ENCODE results near the gene RAB40C.
A peak's percentile ranks its signal among the peaks of the same experiment; 100 is the strongest.

The RAB40C gene

GRCh38 chr16:575354-576196, 14.3 kb upstream of the RAB40C start:
- no peak for DNase-seq (ENCODE audit: low spot score)

GRCh38 chr16:576197-576822, 13.6 kb upstream of the RAB40C start:
- no peak for DNase-seq (ENCODE audit: low spot score)

- no peak for DNase-seq (ENCODE audit: low spot score)
Observed at GRCh38 chr16:576823-577201, 13.1 kb upstream of the RAB40C start.

- no peak for DNase-seq (ENCODE audit: low spot score)
Observed at GRCh38 chr16:577796-578195, 12.1 kb upstream of the RAB40C start.

- DNase-seq (ENCODE audit: low spot score), result no peak
Observed at GRCh38 chr16:578232-578869, 11.5 kb upstream of the RAB40C start.

- peak; percentile 90 for DNase-seq (ENCODE audit: low spot score)
Observed at GRCh38 chr16:578870-579405, 10.9 kb upstream of the RAB40C start.

GRCh38 chr16:580141-580945, 9.5 kb upstream of the RAB40C start:
- DNase-seq (ENCODE audit: low spot score), result no peak

GRCh38 chr16:580946-581498, 8.8 kb upstream of the RAB40C start:
- no peak for DNase-seq (ENCODE audit: low spot score)

- no peak for DNase-seq (ENCODE audit: low spot score)
Observed at GRCh38 chr16:582218-582613, 7.7 kb upstream of the RAB40C start.

- DNase-seq (ENCODE audit: low spot score), result no peak
Observed at GRCh38 chr16:582614-583331, 7.1 kb upstream of the RAB40C start.

- DNase-seq (ENCODE audit: low spot score), result no peak
Observed at GRCh38 chr16:583470-583814, 6.4 kb upstream of the RAB40C start.

- DNase-seq (ENCODE audit: low spot score), result no peak
Observed at GRCh38 chr16:583815-584591, 5.9 kb upstream of the RAB40C start.

- DNase-seq (ENCODE audit: low spot score), result no peak
Observed at GRCh38 chr16:585351-585750, 4.5 kb upstream of the RAB40C start.

GRCh38 chr16:586047-586644, 3.7 kb upstream of the RAB40C start:
- DNase-seq (ENCODE audit: low spot score), result no peak

- DNase-seq (ENCODE audit: low spot score), result no peak
Observed at GRCh38 chr16:586645-587590, 2.9 kb upstream of the RAB40C start.

GRCh38 chr16:588639-588888, 1.3 kb upstream of the RAB40C start:
- DNase-seq (ENCODE audit: low spot score), result peak; percentile 47

- peak; percentile 94 for DNase-seq (ENCODE audit: low spot score)
Observed at GRCh38 chr16:588889-589657, 793 bp upstream of the RAB40C start.

- DNase-seq (ENCODE audit: low spot score), result peak; percentile 76
Observed at GRCh38 chr16:590188-590814, 435 bp downstream of the RAB40C start.
